Coronary artery (tissue), 2 donors: ENCODE data around the gene TNFRSF14.

ENCODE experiments used
- DNase-seq: peaks from one replicate; pipeline ENCODE4 v3.0.0-alpha.2; 2017; ENCODE audit warnings: low spot score
- H3K27ac ChIP-seq, 2 donors: fragments of 200-600 bp; sonication (generic); one replicate each; pipeline ENCODE4 v1.5.1; 2016 to 2019
- H3K4me3 ChIP-seq: fragments of 200-600 bp; sonication (generic); 2 replicates; pipeline ENCODE4 v1.5.1; 2016; ENCODE audit warnings: mild to moderate bottlenecking, moderate library complexity
- TF ChIP-seq, protein P1 (sequence below): fragments of 200-600 bp; sonication (generic); IDR thresholded peaks from one replicate; pipeline ENCODE4 v1.5.1; 2019; ENCODE audit warnings: antibody characterized with exemption

TNFRSF14 gene

DNA sequence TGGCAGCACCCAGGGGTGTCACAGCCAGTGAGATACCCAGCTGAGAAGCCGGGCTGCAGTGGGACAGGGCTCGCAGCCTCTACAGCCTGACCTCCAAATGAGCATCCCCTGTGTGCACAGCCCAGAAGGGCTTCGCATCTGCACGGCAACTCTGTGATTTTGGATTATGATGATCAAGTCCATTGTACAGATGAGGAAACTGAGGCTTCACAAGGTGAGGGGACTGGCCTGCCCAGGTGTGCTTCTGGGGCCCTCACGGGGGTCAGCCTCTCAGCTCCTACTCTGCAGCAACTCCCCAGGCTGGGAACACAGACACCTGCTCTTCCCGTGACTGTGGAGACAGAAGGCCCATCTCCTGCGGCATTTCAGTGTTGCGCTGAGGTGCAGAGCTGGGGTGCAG is 17.3 kb upstream of the TNFRSF14 start:
- DNase-seq, result no peak
- Histone ChIP-seq H3K4me3 (no peak overlapping the region), H3K27ac (no peak overlapping the region)
- TF ChIP-seq, protein P1, sequence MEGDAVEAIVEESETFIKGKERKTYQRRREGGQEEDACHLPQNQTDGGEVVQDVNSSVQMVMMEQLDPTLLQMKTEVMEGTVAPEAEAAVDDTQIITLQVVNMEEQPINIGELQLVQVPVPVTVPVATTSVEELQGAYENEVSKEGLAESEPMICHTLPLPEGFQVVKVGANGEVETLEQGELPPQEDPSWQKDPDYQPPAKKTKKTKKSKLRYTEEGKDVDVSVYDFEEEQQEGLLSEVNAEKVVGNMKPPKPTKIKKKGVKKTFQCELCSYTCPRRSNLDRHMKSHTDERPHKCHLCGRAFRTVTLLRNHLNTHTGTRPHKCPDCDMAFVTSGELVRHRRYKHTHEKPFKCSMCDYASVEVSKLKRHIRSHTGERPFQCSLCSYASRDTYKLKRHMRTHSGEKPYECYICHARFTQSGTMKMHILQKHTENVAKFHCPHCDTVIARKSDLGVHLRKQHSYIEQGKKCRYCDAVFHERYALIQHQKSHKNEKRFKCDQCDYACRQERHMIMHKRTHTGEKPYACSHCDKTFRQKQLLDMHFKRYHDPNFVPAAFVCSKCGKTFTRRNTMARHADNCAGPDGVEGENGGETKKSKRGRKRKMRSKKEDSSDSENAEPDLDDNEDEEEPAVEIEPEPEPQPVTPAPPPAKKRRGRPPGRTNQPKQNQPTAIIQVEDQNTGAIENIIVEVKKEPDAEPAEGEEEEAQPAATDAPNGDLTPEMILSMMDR, result no peak

DNA sequence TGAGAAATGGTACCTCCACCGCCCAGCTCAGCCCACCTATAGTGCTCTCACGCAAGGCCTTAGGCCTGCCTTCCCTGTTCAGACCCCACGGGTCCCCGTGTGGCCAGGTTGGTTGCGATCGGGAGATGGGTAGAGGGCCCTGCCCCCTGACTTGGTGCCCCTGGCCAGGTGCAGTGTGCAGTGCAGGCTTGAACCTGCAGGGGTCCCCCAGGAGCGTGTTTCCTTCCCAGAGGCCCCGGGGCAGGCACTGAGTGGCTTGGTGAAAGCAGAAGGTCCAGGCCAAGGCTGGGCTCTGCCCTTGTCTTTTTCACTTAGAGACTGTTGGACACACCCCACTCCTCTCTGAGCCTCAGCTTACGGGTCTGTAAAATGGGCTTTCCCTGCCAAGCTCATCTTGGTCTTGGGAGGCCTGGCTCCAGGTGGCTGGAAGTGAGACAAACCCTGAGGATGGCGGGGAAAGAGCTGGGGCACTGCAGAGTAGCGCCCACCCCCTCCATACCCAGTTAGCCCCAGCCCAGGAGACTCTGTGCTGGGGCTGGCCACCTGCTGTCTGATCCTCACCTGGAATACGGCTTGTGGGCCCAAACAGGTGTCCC is 16.8 kb upstream of the TNFRSF14 start:
- H3K4me3 ChIP-seq, result no peak overlapping the region
- no peak for DNase-seq
- TF ChIP-seq, protein P1, result no peak
- H3K27ac ChIP-seq, result no peak overlapping the region

DNA sequence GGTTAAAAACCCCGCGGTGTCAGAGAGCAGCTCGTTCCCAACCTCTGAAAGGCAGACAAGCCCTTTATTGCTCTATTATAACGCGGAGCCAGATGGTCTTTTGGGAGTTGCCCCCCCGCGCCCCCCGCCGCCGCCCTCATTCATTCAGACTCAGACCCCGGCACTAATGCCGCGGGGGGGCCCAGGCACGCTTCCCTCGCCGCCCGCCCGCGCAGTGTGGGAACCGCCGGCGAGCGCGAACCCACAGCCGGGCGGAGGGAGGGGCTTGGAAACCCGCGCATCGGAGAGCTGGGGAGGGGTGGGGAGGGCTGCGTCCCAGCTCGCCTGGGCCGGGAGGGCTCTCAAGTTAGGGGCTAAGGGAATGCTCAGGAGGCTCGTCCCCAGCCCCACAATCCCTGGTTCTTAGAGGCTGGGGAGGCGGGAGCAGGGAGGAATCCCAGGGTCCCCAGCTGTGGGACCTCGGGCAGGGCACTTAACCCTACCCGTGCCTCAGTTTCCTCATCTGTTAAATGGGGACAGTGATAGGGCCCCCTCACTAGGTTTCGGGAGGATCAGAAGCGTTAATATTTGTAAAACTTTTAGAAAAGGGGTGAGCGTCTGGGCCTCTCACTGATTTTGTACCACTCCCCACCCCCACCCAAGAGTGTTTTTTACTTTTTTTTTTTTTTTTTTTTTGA is 15.2 kb upstream of the TNFRSF14 start:
- DNase-seq, result no peak
- TF ChIP-seq, protein P1, result no peak
- Histone ChIP-seq H3K4me3 (peak overlapping the region; percentile 45), H3K27ac (no peak overlapping the region)

DNA sequence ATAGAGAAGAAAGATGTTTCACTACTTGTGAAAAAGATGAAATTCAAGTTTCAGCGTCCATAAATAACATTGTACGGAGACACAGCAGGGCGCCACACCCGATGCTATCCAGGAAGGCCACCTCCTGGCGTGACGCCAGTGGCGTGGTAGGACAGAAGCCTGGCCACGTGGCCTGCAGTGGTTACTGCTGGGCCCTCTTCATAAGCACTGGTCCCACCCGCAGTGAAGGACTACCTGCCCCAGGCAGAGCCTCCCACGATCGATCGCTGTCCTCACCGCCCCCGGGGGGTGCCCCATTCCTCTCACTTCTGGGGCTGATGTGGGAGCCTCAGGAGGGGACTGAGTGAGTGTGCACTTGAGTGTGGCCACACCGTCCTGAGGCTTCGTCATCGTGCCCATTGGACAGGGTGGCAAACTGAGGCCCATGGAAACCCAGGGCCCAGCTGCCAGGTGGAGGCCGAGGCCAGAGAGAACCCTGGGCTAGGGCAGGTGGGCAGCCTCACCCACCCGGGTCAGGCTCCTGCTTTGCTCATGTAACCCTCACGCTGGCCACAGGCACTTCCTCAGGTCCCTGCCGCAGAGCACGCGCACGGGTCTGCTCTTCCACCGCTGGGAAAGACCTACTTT is 14.4 kb upstream of the TNFRSF14 start:
- no peak overlapping the region for H3K4me3 ChIP-seq
- no peak for DNase-seq
- TF ChIP-seq, protein P1, result no peak
- no peak overlapping the region for H3K27ac ChIP-seq

DNA sequence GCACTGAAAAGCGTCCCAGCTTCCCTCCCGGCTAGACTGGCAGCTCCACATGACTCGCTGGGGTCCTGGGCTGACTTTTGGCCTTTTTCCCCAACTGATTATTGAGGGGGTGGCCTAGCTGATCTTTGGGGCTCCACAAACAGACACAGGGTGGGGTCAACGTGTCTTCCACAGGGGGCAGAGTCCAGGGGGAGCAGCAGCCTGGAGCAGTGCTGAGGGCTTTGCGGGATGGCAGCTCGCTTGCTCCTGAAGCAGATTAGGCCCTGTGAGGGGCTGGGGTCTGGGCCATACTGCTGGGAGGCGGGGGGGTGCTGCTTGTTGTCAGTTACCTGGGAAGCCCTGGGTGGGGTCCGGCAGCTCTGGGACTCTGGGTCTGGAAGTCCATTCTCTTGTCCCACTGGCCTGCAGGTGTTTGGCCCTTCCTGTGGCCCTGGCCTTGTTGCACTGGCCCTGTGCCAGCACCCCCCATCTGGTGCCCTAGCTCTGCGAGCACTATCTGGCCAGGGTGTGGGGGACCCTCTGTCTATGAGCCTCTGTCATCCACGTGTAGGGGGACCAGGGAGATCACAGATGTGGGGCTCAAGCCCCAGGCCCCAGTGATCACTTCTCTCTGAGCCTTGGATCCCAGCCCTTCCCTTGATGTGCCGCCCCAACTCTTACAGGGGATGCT is 13.8 kb upstream of the TNFRSF14 start:
- Histone ChIP-seq H3K4me3 (no peak overlapping the region), H3K27ac (no peak overlapping the region)
- TF ChIP-seq, protein P1, result no peak
- DNase-seq, result no peak

DNA sequence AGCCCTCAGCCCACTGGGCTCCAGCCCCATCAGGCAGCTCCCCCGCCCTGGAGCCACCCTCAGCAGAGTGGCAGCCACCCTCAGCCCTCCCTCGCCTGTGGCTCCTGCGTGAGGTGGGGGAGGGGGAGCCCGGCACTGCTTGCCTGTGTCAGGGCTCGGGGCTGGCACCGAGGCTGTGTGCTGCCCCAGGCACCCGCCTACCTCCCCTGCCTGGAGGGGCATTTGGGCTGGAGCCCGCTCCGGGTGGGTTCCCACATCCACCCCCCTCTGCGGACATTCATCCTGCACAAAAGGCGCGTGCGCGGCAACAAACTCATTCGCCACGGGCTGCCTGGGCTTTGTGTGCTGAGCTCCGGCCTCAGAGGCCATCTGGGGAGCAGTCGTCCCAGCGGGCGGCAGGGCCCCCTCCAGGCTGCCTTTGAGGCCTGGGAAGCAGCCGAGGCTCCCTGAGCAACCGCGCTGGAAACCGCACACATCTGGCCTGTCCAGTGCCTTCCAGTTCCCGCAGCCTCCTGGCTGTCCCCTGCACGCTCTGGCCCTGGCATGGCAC is 12.6 kb upstream of the TNFRSF14 start:
- no peak overlapping the region for H3K4me3 ChIP-seq
- H3K27ac ChIP-seq, result peak overlapping the region in 1 of 2 donors; percentile 99
- DNase-seq, result no peak
- TF ChIP-seq, protein P1, result no peak
